T-helper 2 cell treated with Interferon-gamma antibody and Interleukin-4, amounts not matched to agents 5 μg/mL and 100 μg/mL, for 36 hours (primary cell): Measurements from ENCODE around the gene B4GALT4.

Experiments
- DNase-seq: peaks from one replicate; pipeline ENCODE4 v3.0.0; 2021; ENCODE audit warnings: low spot score
- H3K27ac Mint-ChIP-seq: one replicate; pipeline ENCODE4 v1.8.0; 2021; ENCODE audit warnings: mild to moderate bottlenecking, mixed read lengths
- H3K27me3 Mint-ChIP-seq: one replicate; pipeline ENCODE4 v1.8.0; 2021; ENCODE audit warnings: low read depth, mixed read lengths
- H3K36me3 Mint-ChIP-seq: one replicate; pipeline ENCODE4 v1.8.0; 2021; ENCODE audit warnings: low read depth, mixed read lengths
- H3K4me1 Mint-ChIP-seq: one replicate; pipeline ENCODE4 v1.8.0; 2021; ENCODE audit warnings: low read depth, mixed read lengths
- H3K4me3 Mint-ChIP-seq: one replicate; pipeline ENCODE4 v1.8.0; 2022; ENCODE audit warnings: mild to moderate bottlenecking, moderate library complexity, mixed read lengths
- H3K9me3 Mint-ChIP-seq: one replicate; pipeline ENCODE4 v1.8.0; 2021; ENCODE audit warnings: mixed read lengths

B4GALT4 gene

DNA sequence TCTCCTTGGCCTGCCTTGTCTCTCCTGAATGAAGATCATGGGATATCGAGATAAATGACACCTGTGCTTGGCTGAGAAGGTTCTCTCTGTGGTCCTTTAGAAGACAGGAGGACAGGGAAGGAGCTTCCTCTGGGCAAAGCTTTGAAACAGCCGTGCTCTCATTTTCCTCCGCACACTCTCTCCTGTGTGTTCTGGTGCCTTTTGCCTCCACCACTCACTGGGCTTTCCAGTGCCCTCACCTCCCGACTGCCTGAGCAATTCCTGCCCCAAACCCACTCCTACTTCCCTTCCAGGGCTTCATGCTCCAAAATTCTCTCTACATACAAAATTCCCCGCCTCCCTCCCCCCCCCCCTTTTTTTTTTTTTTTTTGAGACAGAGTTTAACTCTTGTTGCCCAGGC is 35.0 kb downstream of the B4GALT4 start:
- Mint-ChIP-seq H3K4me1 (peaks cover 11% of the 10 kb centered on the region), H3K27ac (no peak overlapping the region), H3K9me3 (no peaks in the 10 kb centered on the region), H3K4me3 (no peak overlapping the region), H3K36me3 (peaks cover 14% of the 10 kb centered on the region), H3K27me3 (no peaks in the 10 kb centered on the region)
- DNase-seq, result no peak

DNA sequence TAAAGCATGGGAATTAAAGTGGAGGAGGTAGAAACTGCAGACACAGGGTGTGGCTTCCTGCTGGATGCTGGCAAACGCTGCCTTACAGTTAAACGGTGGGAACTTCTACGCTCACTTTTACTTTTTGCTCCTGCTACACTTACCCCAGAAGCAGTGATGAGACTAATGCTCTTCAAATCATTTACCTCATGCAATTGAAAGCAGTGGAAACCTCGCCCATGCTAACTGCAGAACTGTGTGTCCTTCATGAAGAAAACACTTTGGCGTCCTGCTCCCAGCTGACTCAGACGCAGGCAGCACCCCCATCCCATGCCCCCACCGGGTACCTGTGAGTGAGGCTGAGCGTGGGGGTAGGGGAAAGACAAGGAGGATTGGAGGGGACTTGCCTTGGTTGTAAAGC is 35.5 kb downstream of the B4GALT4 start:
- Mint-ChIP-seq H3K9me3 (no peaks in the 10 kb centered on the region), H3K27me3 (no peaks in the 10 kb centered on the region), H3K4me3 (no peak overlapping the region), H3K4me1 (peaks cover 11% of the 10 kb centered on the region), H3K36me3 (peaks cover 11% of the 10 kb centered on the region), H3K27ac (no peak overlapping the region)
- DNase-seq, result no peak

DNA sequence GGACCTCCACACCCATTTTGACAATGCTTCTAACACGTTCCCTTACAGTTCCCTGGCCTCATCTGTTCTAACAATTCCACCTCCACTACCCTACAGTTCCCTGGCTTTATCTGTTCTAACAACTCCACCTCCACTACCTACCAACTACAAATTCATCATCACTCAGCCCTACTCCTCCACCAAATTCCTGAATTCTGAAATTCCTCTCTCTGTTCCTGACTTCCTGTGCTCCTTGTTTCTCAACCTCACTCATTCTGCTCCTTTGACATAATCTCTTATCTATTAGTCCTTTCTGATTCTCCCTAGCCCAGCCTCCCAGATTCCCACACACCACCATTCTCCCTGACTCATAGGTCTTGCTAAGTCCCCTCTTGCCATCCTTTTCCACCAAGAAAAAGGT is 44.8 kb downstream of the B4GALT4 start:
- no peak for DNase-seq
- Mint-ChIP-seq H3K4me3 (no peak overlapping the region), H3K27me3 (peaks cover 5% of the 10 kb centered on the region), H3K27ac (no peak overlapping the region), H3K9me3 (no peaks in the 10 kb centered on the region), H3K36me3 (no peaks in the 10 kb centered on the region), H3K4me1 (no peaks in the 10 kb centered on the region)

DNA sequence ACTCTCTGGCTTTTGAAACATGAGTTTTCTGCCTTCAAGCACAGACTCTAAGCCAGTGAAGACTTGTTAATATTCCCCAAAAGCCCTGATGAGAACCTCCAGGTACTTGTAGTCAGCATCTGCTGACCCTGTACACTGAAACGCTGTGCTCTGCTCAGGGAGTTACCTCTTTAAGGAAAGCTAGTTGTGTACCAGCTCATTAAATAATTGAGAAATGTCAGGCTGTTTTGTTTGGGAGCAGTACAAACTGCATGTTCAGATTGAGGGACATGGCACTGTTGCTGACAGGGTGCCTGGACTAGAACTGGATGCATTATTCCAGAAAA is 45.6 kb downstream of the B4GALT4 start:
- no peaks in the 10 kb centered on the region for H3K9me3 Mint-ChIP-seq
- H3K4me1 Mint-ChIP-seq, result no peaks in the 10 kb centered on the region
- H3K36me3 Mint-ChIP-seq, result no peaks in the 10 kb centered on the region
- H3K27ac Mint-ChIP-seq, result no peak overlapping the region
- H3K27me3 Mint-ChIP-seq, result peaks cover 5% of the 10 kb centered on the region
- H3K4me3 Mint-ChIP-seq, result no peak overlapping the region
- no peak for DNase-seq

DNA sequence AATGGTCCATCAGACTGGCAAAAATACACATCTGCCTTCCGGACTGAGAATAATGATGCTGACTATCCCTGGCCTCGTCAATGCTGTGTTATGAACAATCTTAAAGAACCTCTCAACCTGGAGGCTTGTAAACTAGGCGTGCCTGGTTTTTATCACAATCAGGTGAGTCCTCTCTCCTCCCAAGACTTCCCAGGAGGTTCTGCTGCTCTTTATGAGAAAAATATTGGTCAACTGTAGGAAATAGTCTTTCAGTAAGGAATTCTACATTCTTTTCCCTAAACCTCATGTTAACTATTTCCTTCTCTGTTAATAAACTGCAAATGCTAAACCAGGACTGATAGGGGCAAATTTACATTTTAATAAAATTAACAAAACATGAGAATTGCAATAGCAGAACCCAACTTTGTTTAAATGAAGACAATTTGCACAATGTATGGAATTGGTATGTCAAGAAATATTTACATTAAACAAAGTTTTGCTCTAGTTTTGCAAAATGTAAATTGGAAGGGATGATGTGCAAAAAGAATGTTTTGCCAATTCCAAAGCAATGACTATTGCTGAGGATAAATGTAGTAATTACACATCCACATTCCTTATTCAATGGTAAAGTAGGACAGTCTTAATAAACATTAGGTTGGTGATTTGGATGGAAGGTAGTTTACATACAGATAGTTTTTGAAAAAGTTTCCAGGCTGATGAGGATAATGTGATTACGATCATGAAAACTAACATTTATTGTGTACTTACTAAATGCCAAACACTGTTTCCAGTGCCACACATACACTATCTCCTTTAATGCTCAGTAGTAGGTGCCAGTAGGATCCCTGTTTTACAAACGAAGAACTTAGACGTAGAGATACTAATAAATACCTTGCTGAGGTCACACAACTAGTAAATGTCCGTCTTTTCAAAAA is 46.2 kb downstream of the B4GALT4 start:
- H3K36me3 Mint-ChIP-seq, result no peaks in the 10 kb centered on the region
- no peaks in the 10 kb centered on the region for H3K4me1 Mint-ChIP-seq
- peaks cover 5% of the 10 kb centered on the region for H3K27me3 Mint-ChIP-seq
- no peak overlapping the region for H3K27ac Mint-ChIP-seq
- DNase-seq, result no peak
- no peaks in the 10 kb centered on the region for H3K9me3 Mint-ChIP-seq
- no peak overlapping the region for H3K4me3 Mint-ChIP-seq

DNA sequence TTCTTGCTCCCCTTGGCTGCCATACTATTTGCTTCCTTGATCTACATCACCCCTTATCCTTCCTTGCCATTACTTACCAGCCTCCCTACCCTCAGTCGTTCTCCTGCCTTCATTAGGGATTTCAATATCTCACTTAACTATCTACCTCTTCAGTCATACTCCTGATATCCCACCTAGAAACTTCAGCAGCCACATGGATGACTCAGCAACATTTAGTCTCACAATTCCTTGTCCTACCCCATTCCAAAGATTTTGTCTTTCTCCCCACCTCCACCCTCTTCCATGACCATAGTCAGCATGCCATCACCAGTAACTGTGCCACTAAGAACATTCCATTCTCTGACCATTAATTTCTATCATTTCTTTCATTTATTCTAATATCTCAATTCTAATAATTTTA is 48.9 kb downstream of the B4GALT4 start:
- peaks cover 5% of the 10 kb centered on the region for H3K27me3 Mint-ChIP-seq
- H3K27ac Mint-ChIP-seq, result no peak overlapping the region
- no peak for DNase-seq
- no peak overlapping the region for H3K4me3 Mint-ChIP-seq
- H3K4me1 Mint-ChIP-seq, result no peaks in the 10 kb centered on the region
- no peaks in the 10 kb centered on the region for H3K9me3 Mint-ChIP-seq
- no peaks in the 10 kb centered on the region for H3K36me3 Mint-ChIP-seq

DNA sequence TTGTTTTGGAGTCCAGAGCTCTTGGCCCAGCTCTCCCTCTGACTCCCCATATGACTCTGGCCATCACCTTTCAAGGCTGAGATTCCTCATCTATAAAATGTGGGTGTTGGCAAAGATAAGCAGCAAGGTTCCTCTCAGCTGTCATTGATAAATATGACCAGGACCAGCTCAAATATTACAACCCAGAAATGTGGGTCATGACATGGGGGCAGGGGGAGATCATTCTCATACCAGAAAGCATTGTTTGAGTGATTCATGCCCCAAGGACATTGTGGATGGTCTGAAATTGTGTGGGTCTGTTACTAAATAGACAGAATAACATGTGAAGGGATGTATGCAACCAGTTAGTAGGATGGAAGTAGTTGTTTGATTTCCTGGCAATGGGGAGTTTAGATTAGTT is 53.4 kb downstream of the B4GALT4 start:
- no peaks in the 10 kb centered on the region for H3K9me3 Mint-ChIP-seq
- H3K36me3 Mint-ChIP-seq, result no peaks in the 10 kb centered on the region
- H3K27ac Mint-ChIP-seq, result no peak overlapping the region
- H3K4me1 Mint-ChIP-seq, result no peaks in the 10 kb centered on the region
- H3K27me3 Mint-ChIP-seq, result no peaks in the 10 kb centered on the region
- no peak for DNase-seq
- no peak overlapping the region for H3K4me3 Mint-ChIP-seq

DNA sequence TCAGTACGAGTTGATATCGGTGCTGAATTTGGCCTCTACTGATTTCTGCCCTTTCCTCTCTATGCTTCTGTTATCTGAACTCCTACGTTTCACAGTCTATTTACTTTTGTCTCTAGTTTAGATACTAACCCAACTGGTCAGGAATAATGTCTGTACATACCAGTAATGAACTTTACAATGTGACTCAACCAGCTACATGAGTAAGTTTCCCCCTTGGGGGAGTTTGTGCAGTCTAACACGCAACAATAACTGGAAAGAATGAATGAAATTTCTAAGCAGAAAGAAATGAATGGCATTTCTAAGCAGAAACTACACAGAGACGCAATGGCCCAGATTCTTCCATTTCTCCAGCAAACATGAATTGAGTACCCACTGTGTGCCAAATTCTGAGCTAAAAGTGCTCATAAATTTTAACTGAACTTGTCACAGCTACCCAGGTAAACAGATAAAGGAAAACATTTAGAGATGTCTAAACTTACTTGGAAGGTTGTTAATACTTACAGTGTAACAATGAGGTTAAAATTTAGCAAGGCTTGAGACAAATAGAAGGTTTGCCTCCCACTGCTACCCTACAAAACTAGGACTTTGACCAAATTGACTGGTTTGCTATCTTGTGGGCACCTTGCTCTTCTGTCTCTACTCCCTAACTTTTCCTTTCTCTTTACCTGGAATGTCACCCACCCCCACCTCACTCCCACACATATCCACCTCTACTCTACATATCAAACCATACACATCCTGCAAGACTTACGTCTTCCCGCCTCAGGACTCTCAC is 55.7 kb downstream of the B4GALT4 start:
- Mint-ChIP-seq H3K27ac (no peak overlapping the region), H3K27me3 (no peaks in the 10 kb centered on the region), H3K4me1 (no peaks in the 10 kb centered on the region), H3K36me3 (no peaks in the 10 kb centered on the region), H3K4me3 (no peak overlapping the region), H3K9me3 (no peaks in the 10 kb centered on the region)
- DNase-seq, result no peak

DNA sequence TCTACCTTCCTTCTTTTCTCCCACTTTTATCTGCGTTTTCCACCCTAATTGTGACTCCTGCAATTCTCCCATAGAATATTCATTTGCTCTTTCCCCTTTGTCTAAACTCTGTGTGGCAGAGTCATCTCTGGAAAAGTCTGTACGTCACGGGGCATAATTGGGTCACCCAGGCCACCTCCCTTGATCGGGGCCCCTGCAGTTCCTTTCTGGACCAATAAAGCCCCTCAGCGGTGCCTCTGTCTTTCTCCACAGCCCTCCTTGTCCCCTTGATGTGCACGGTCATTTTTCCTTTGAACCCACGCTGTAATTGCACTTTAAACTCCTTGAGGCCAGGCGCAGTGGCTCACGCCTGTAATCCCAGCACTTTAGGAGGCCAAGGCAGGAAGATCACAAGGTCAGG is 56.6 kb downstream of the B4GALT4 start:
- Mint-ChIP-seq H3K4me3 (no peak overlapping the region), H3K36me3 (no peaks in the 10 kb centered on the region), H3K9me3 (no peaks in the 10 kb centered on the region), H3K27ac (no peak overlapping the region), H3K4me1 (no peaks in the 10 kb centered on the region), H3K27me3 (no peaks in the 10 kb centered on the region)
- no peak for DNase-seq

DNA sequence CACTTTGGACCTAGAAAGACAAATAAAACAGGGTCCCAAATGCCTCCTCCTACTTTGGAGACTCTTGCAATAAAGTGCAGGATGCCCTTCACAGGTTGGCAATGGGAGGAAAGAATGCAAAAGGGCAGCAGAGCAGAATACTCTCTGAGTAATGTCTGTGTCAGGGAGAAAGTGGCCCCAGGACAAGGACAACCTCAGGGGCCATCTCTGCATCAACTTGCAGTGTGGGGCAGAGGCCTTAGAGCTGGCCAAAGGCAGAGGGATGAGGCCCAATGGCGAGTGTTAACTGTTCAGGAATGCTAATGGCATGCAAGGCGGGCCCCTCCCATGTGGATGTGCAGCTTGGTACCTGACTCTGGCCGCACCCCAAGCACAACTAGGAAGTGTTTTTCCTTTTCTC is 58.9 kb downstream of the B4GALT4 start:
- Mint-ChIP-seq H3K36me3 (no peaks in the 10 kb centered on the region), H3K9me3 (no peaks in the 10 kb centered on the region), H3K4me3 (no peak overlapping the region), H3K27me3 (peaks cover 2% of the 10 kb centered on the region), H3K27ac (no peak overlapping the region), H3K4me1 (no peaks in the 10 kb centered on the region)
- DNase-seq, result no peak

DNA sequence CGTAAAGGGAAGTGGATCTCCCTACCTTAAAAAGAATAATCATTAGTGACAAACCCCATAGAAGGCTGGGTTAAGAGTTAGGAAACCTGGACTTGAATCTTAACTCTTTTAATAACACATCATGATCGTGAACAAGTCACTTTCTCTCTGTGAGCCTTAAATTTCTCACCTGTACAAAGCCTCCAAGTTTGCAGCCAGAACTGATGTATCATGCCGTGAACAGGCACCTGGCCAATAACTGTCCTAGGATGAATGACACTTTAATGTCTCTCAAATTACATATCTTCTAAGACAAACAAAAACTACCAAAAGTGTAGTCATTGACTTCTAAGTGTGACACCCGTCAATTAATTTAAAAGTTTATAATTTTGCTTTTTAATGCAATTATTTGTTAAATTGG is 63.4 kb downstream of the B4GALT4 start:
- no peak overlapping the region for H3K4me3 Mint-ChIP-seq
- no peak for DNase-seq
- H3K36me3 Mint-ChIP-seq, result no peaks in the 10 kb centered on the region
- H3K4me1 Mint-ChIP-seq, result no peaks in the 10 kb centered on the region
- H3K9me3 Mint-ChIP-seq, result no peaks in the 10 kb centered on the region
- no peak overlapping the region for H3K27ac Mint-ChIP-seq
- H3K27me3 Mint-ChIP-seq, result peaks cover 8% of the 10 kb centered on the region

DNA sequence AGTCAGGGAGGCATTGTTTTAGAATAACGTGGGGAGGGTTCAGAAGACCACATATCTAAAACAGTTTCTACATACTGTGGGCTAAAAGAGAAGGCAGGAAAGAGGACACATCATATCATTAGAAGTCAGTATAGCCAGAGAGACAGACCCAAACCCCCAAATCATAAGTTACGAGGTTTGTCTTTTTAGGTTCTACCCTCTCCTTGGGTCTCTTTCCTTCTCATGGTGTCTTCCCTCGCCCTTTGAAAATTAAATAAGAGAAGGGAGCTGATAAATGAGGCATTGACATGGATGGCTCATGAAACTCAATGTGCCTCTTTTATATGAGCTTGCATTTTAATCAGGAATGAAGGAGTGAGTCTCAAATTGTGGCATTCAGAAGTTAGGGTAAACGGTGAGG is 63.9 kb downstream of the B4GALT4 start:
- no peaks in the 10 kb centered on the region for H3K9me3 Mint-ChIP-seq
- no peaks in the 10 kb centered on the region for H3K36me3 Mint-ChIP-seq
- DNase-seq, result no peak
- H3K27me3 Mint-ChIP-seq, result peaks cover 8% of the 10 kb centered on the region
- H3K4me3 Mint-ChIP-seq, result no peak overlapping the region
- H3K4me1 Mint-ChIP-seq, result no peaks in the 10 kb centered on the region
- no peak overlapping the region for H3K27ac Mint-ChIP-seq

DNA sequence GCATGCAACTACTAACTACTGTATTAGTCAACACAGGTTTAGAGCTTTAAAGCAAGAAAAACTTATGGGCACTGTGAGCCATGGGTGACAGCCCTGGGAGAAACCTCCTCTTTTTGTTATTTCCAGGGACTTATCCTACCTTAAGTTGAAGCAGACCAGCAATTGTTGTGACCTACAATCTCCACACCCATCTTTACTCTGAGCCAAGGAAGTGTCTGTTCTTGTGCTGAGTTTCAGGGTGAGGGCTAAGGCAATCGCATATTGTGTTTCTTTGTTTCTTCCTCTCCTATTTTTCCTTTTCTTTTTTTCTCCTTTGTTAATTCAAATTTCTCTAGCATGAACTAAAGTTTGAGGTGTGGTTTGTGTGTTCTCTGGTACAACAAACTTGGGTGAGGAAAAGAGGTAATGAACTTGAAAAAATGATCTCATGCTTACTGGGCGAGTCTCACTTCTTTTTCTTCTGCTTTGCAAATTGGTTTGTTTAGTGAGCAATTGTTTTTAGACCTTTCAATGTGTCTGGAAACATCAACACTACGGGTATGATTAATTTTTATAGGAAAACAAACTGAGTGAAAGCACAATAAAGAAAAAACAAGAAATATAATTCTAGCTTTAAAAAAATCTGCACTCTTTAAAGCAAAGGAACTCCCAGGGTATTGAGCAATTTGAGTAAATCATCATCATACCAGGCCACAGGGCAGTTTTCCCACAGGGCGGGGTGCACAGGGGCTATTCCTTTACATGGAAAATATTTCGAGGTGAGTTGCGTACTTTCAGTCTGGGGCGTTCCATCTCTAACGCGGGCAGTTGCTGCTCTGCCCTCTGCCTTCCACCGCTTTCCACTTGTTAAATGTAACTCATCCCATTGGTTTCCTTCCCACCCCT is 64.6 kb downstream of the B4GALT4 start:
- H3K36me3 Mint-ChIP-seq, result no peaks in the 10 kb centered on the region
- H3K4me3 Mint-ChIP-seq, result no peak overlapping the region
- H3K27ac Mint-ChIP-seq, result no peak overlapping the region
- peaks cover 8% of the 10 kb centered on the region for H3K27me3 Mint-ChIP-seq
- H3K4me1 Mint-ChIP-seq, result no peaks in the 10 kb centered on the region
- H3K9me3 Mint-ChIP-seq, result no peaks in the 10 kb centered on the region
- DNase-seq, result no peak

DNA sequence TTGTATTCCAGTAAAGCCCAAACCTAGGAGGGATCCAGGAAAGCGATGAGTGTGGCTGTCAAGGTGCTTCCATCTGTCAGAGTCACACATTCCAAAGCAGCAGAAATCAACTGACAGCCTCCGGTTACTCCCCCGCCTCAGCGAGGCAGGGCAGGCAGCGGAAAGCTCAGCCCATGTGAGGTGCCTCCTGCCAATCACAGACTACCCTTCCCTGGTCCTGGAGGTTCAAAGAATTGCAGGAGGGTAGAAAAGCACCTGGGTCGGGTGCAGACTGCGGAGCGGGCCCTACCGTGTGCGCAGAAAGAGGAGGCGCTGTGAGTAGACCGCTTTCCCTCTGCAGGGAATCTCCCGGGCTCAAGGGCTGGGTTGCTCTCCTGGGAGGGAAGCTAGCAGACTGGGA is 67.4 kb downstream of the B4GALT4 start, which contains the start of gene UPK1B:
UPK1B (plus strand) TSS at position 274 of the 400 bp plus-strand sequence. CDS start 13,144 bp downstream, outside the sequence.
- H3K36me3 Mint-ChIP-seq, result no peaks in the 10 kb centered on the region
- no peaks in the 10 kb centered on the region for H3K4me1 Mint-ChIP-seq
- no peaks in the 10 kb centered on the region for H3K9me3 Mint-ChIP-seq
- peaks cover 6% of the 10 kb centered on the region for H3K27me3 Mint-ChIP-seq
- no peak within 1 kb of the TSS for H3K4me3 Mint-ChIP-seq
- DNase-seq, result no peak
- no peak within 1 kb of the TSS for H3K27ac Mint-ChIP-seq
